Measurements from ENCODE around the gene ARL4C.

ARL4C gene

GRCh38 chr2:234496835-234497593, at the start of gene ARL4C:
Gene ARL4C (minus strand): TSS chr2:234497081. CDS start chr2:234496586, 495 bp downstream.
- DNase-seq: peak; percentile 31

- peak; percentile 74 for DNase-seq
Observed at GRCh38 chr2:234544659-234545611, 48.1 kb upstream of the ARL4C start.

- DNase-seq: no peak
Observed at GRCh38 chr2:234542742-234543141, 45.9 kb upstream of the ARL4C start.

DNA sequence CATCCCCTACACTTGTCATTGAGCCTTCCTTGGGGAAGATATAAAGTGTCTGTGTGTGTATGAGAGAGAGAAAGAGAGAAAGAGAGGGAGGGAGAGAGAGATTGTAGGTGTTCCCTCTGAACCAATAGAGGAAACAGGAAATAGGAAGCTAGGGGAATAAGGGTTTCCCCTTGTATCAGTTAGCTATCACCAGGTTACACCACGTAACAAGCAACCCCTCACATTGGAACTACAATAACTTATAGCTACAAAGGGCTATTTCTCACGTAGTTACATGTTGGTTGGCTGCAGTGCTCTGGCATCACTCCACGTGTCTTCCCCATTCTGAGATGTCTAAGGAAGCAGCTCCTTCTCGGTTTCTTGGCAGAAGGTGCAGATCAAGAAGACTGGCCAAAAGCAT, 41.0 kb upstream of the ARL4C start:
- no peak for DNase-seq

DNA sequence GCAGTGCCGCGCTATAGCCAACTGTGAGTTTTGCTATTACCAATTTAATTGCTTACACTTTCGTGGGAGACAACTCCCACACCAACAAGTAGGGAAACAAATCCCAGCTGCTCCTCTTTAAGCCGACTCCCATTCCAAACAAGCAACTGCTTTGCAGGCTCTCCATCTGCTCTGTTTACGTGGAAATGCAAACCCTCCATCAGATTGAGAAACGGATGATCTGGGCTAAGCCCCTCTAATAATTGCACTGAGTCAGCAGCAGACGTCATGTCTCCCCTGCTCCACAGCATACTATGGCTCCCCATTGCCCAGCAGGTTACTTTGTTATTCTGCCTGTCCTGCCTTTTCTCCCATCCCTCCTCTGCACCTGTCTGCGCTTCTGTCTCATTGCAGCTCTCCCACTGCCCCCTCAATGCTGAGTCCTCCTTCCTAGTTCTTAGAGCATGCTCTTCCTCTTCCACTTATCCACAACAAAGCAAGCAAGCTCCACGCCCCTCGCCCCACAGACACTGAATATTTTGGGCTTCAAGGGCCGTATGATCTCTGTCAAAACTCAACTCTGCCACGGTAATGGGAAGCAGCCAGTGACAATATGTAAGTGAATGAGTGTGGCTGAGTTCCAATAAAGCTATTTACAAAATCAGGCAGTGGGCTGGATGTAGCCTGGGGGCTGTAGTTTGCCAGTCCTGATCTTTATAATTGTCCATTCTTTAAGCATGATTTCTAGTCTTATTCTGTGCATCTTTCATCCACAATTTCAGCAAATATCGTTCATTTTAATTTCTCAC, 39.5 kb upstream of the ARL4C start:
- no peak for DNase-seq

DNA sequence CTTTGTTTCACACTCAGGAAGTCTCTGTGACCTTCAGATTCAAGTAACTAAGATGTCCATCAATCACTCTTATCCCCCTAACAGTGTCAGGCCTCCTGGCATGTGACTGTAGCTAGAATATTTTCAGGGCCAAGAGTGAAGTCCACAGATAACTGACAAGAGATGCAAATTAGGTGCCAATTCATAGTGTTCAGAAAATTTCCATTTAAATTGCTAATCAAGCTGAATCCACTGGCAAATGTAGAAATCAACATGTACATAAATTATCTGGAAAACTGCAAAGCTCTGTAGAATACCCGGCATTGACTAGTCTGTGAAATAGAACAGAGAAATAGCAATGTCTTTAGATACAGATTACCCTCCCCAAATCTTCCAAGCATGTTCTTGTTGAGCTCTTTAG, 38.6 kb upstream of the ARL4C start:
- DNase-seq: no peak

DNA sequence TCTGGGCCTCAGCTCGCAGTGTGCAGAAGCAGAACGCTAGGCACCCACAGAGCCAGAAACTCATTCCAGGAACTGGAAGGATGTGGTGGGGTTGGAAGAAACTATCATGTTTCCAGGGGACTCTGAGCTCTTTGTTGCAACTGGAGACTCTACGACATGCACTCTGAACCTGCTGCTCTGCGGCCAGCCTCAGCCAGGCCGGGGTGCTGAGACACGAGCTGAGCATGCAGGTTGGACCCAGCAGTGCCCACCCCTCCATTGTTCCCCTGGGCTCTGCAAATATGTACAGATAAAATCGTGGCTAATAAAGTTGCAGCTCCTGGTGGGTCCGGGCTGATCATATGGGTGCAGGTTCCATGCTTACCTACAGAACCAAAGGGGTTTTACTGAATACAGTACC, 37.6 kb upstream of the ARL4C start:
- DNase-seq: no peak

DNA sequence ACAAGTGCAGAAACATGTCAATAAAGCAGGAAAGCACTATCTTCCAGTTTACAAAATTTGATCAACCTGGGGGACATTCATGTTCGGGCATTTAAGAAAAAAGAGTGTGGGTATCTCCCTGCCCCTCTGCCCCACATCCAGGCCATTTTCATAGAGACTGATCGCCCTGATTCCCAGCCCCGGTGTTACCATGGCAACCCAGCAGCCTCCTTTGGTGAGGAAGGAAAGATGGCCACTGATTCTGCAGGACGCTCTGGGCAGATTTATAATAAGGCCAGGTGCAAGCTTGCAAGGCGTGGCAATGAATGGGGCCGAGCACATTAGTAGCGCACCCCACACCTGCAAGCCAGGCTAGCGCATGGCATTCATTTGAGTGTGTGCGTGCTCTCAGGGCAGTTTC, 36.7 kb upstream of the ARL4C start:
- DNase-seq: no peak

DNA sequence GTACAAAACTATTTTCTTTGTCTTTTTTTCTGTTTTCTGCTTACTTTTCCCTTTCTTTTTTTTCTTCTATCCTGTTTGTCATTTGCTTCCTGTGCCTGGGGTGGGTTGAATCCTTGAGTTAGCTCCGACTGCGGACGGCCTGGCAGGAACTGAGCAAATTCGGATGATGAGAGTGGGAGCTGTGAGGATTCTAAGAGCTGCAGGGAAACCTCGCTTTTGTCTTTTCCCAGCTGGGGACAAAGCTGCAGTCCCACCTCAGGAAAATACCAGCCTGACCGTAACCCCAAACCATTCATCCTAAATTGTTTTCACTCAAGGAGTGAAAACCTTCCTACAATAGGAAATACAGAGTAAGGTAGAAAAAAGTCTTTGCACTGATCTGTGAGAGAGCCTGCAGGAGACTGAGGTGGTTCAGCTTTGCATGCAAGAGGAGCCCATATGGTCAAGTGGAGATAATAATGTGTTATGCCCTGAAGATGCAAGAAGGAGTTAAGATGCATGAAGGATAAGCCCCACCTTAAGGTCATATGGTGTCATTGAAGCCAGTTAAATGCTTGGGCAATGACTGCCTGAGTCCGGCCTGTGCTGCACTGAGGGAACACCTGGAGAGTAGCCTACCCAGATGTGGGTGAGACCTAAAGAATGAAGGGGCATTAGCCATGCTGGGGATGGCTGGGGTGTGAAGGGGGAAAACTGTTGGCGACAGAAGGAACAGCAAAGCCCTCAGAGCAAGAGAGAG, 31.7 kb upstream of the ARL4C start:
- no peak for DNase-seq

DNA sequence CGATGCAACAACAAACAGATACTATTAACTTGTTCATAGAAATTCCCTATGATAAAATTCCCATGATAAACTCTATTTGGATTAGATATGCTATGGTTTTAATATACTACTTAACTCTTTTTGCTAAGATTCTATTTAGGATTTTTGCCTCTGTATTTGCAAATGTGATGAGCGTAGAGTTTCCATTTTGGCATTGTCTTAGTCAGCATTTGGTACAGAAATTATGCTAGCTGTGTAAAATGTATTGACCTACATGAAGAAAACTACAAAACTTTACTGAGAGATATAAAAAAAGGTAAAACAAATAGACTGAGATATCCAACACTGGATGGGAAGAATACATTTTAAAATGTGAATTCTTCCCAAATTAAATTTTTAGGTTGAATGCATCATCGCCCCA, 29.8 kb upstream of the ARL4C start:
- DNase-seq: no peak

DNA sequence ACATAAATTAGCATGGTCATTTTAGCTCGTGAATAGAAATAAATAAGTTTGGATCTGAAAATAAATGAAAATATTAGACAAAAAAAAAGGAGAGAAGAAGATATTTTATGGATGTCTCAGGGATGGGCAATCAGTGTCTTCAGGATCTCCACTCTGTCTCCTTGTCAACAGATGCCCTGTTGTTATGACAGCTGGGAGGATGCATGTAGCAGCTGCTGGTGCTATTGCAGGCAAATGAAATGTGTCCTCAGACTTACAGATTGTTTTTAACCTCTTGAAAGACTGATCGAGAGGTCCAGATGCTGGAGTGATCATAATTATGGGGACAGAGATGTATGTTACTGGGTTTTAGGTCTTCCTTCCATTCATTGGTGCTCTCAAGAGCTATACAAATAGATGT, 24.7 kb upstream of the ARL4C start:
- no peak for DNase-seq

GRCh38 chr2:234518986-234519642, 22.2 kb upstream of the ARL4C start:
- no peak for DNase-seq

DNA sequence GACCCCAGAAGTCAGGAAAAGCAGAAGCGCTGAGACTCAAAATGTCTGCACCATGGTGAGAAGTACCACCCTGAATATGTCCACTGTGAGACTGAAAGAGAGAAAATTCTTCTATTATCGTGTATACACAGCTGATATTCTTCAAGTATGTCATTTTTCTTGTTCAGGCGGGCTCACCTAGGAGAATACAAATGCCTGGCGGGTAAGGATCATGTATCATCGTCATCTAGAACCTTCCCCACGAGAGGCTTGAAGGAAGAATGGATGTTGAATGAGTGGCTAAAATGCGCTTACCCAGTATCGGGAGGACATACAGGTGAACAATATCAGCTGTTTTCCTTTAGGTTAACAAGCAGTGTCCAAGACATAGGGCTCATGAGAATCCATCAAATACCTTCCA, 21.1 kb upstream of the ARL4C start:
- DNase-seq: no peak

DNA sequence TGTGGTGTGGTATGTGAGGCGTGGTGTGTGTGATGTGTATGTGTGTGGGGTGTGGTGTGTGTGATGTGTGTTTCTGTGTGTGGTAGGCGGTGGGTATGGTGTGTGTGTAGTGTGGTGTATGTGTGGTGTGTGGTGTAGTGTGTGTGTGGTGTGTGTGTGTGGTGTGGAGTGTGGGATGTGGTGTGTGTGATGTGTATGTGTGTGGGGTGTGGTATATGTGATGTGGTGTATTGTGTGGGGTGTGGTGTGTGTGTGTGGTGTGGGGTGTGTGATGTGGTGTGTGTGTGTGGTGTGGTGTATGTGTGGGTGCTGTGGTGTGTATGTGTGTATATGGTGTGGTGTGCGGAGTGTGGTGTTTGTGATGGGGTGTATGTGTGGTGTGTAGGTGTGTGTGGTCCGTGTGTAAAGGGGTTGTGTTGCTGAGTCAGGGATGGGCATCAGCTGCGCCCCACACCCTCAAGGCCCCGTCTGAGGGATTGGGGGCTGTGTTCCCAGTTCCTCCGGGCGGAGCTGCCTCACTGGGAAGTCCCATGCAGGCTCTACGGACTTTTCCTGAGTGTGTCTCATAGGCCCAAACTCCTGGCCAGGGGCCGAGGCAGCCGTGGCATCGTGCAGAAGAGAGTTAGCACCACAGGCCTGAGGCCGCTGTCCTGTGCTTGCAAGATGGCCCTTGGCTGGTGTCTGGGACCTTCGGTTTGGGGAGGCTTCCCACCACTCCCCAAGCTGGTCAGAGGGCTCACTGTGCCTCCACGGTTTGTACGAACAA, 18.2 kb upstream of the ARL4C start:
- no peak for DNase-seq

- no peak for DNase-seq
Observed at GRCh38 chr2:234514099-234514498, 17.2 kb upstream of the ARL4C start.

GRCh38 chr2:234512884-234513669, 16.2 kb upstream of the ARL4C start:
- no peak for DNase-seq

DNA sequence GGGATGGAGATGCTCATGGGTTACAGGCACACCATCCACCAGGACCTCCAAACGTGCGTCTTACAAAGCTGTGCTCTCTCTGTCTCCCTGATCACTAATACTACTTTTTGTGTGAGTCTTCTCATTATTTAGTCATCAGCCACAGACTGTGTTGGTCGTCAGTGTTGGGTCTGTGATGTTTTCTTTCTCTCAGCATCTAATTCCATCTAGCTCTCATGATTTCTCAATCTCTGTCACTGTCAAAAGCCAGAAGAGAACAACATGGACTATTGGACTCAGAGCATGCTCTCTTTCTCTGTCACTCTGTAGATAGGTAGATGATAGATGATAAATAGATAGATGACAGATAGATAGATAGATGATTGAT, 6.0 kb upstream of the ARL4C start:
- DNase-seq: no peak

DNA sequence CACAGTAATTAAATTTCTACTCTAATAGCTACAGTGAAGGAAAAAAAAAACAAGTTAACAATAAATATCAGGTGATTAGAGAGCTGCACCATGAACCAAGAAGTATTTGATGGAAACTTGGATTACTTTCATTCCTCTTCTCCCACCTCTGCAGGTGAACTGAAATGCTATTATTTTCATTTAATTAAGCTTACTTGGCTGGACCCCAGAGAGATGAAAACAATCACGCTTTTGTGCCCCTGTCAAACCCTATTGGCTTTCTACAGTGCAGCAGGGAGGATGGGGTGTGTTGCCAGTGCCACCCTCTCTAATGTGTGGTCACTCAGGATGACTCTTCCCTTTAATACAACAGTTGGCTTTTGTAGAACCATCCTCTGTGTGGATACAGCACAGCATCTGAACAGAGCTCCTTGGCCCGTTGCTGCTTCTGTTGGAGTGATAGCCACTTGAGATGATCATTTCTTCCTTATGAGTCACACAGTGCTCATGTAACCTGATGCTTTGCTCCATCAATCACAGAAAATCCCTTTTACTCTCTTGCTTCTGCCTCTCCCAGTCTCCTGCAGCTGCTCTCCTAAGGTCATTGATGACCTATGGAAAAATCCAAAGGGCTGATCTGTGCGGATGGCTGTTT, 5.5 kb upstream of the ARL4C start:
- no peak for DNase-seq

- peak; percentile 57 for DNase-seq
Observed at GRCh38 chr2:234500394-234501006, 3.6 kb upstream of the ARL4C start.

Data from activated T-cell treated with anti-CD3 and anti-CD28 coated beads for 4 hours (primary cell).